Hepatocyte (in vitro differentiated cells): ENCODE data around the gene THSD4. TPM values are rescaled to one million over a fixed set of nuclear protein-coding genes. Genes with fewer than 3 reads are reported as not detected.
A peak's percentile ranks its signal among the peaks of the same experiment; 100 is the strongest.
"Not testable (repeated sequence)": the region's sequence is repeated elsewhere in the genome, so short reads cannot be mapped to it uniquely, and the experiment has no call there.

Source experiments
- DNase-seq: peaks from one replicate; pipeline ENCODE4 v3.0.0-alpha.2; 2016; ENCODE audit warnings: low spot score
- H2AFZ ChIP-seq: fragments of 200-600 bp; sonication (generic); 2 replicates; pipeline ENCODE4 v1.6.0; 2016; ENCODE audit warnings: antibody characterized with exemption, mild to moderate bottlenecking
- H3K27ac ChIP-seq: fragments of 200-600 bp; sonication (generic); 2 replicates; pipeline ENCODE4 v1.5.1; 2016; ENCODE audit warnings: mild to moderate bottlenecking
- H3K27me3 ChIP-seq: fragments of 200-600 bp; sonication (generic); 2 replicates; pipeline ENCODE4 v1.6.1; 2016
- H3K36me3 ChIP-seq: fragments of 200-600 bp; sonication (generic); replicated peaks from 2 replicates; pipeline ENCODE4 v1.5.1; 2016; ENCODE audit warnings: low read depth; ENCODE audit not compliant: insufficient read depth
- H3K4me1 ChIP-seq: fragments of 200-600 bp; sonication (generic); 2 replicates; pipeline ENCODE4 v1.5.1; 2016; ENCODE audit warnings: mild to moderate bottlenecking, moderate library complexity; ENCODE audit not compliant: insufficient read depth
- H3K4me2 ChIP-seq: fragments of 200-600 bp; sonication (generic); 2 replicates; pipeline ENCODE4 v1.6.0; 2016
- H3K4me3 ChIP-seq: fragments of 200-600 bp; sonication (generic); 2 replicates; pipeline ENCODE4 v1.5.1; 2016; ENCODE audit warnings: mild to moderate bottlenecking
- H3K79me2 ChIP-seq: fragments of 200-600 bp; sonication (generic); 2 replicates; pipeline ENCODE4 v1.6.0; 2017; ENCODE audit warnings: mild to moderate bottlenecking
- H3K9me2 ChIP-seq: fragments of 200-600 bp; sonication (generic); replicated peaks from 2 replicates; pipeline ENCODE4 v1.6.0; 2017; ENCODE audit warnings: mild to moderate bottlenecking; ENCODE audit not compliant: insufficient read depth
- H3K9me3 ChIP-seq: fragments of 200-600 bp; sonication (generic); 2 replicates; pipeline ENCODE4 v1.5.1; 2016; ENCODE audit warnings: low read depth, mild to moderate bottlenecking
- H4K20me1 ChIP-seq: fragments of 200-600 bp; sonication (generic); 2 replicates; pipeline ENCODE4 v1.6.0; 2016; ENCODE audit warnings: mild to moderate bottlenecking; ENCODE audit not compliant: insufficient read depth, poor library complexity, severe bottlenecking
- CTCF ChIP-seq: fragments of 200-600 bp; sonication (generic); IDR thresholded peaks from 2 replicates; pipeline ENCODE4 v1.5.1; 2016; ENCODE audit warnings: antibody characterized with exemption, mild to moderate bottlenecking; ENCODE audit not compliant: poor library complexity
- EZH2 ChIP-seq: fragments of 200-600 bp; sonication (generic); IDR thresholded peaks from 2 replicates; pipeline ENCODE4 v1.6.1; 2016; ENCODE audit warnings: antibody characterized with exemption, mild to moderate bottlenecking, borderline replicate concordance
- EZH2phosphoT487 ChIP-seq: fragments of 200-600 bp; sonication (generic); IDR thresholded peaks from one replicate; pipeline ENCODE4 v1.6.1; 2018; ENCODE audit warnings: antibody characterized with exemption, mild to moderate bottlenecking, low read depth, moderate library complexity; ENCODE audit not compliant: unreplicated experiment, severe bottlenecking
- WGBS: methylation state at CpG from one replicate; pipeline ENCODE4 v1.1.6; 2016; ENCODE audit warnings: low lambda C conversion rate; ENCODE audit errors: missing lambda C conversion rate; 5-methylcytosine and 5-hydroxymethylcytosine counted together
- polyA plus RNA-seq: library from polyadenylated mRNA; unstranded; fragments of >200 nt; fragmentation: Nextera tagmentation; extraction: Ambion mirVana; gene quantifications from 2 replicates; pipeline ENCODE4 v1.2.1, GENCODE V29; 2016
- total RNA-seq: library from RNA; depleted of rRNA; stranded (reverse); fragments of >200 nt; gene quantifications from 2 replicates; pipeline ENCODE4 v1.2.3, GENCODE V29; 2014

Gene THSD4
- total and polyA plus RNA-seq, 2 experiments from 2014 or later = 4.3 to 7.0 TPM

- no peaks in the 10 kb centered on the region for H3K79me2 ChIP-seq
- no peaks in the 10 kb centered on the region for H3K36me3 ChIP-seq
- no peak overlapping the region for H3K4me3 ChIP-seq
- peaks cover 8% of the 10 kb centered on the region for H3K4me1 ChIP-seq
- H3K27ac ChIP-seq = no peak overlapping the region
- TF ChIP-seq EZH2phosphoT487 (no peak), EZH2 (no peak), CTCF (no peak)
- no peaks in the 10 kb centered on the region for H3K9me2 ChIP-seq
- no peaks in the 10 kb centered on the region for H3K9me3 ChIP-seq
- DNase-seq = no peak
- no peaks in the 10 kb centered on the region for H4K20me1 ChIP-seq
- H3K27me3 ChIP-seq = no peaks in the 10 kb centered on the region
- H2AFZ ChIP-seq = no peak overlapping the region
- H3K4me2 ChIP-seq = no peak overlapping the region
- 60% methylated on average over 3 of the region's 3 CpGs for WGBS
These were observed 147.3 kb downstream of the THSD4 start for GRCh38 chr15:71262599-71262998.

- not testable (repeated sequence) for H3K27ac ChIP-seq, H3K4me1 ChIP-seq, H3K9me3 ChIP-seq, H2AFZ ChIP-seq, H3K4me3 ChIP-seq, H3K27me3 ChIP-seq, H3K4me2 ChIP-seq, H4K20me1 ChIP-seq, H3K79me2 ChIP-seq, DNase-seq, H3K36me3 ChIP-seq, H3K9me2 ChIP-seq
- WGBS = 62% methylated on average over 9 of the region's 11 CpGs
These were observed 150.3 kb downstream of the THSD4 start for GRCh38 chr15:71265606-71266005.

GRCh38 chr15:71271327-71271726, 156.1 kb downstream of the THSD4 start:
- Histone ChIP-seq H3K4me3 (no peak overlapping the region), H2AFZ (no peak overlapping the region), H3K27ac (no peak overlapping the region), H3K4me2 (no peak overlapping the region), H3K9me3 (no peaks in the 10 kb centered on the region), H3K36me3 (no peaks in the 10 kb centered on the region), H3K27me3 (no peaks in the 10 kb centered on the region), H3K4me1 (peaks cover 28% of the 10 kb centered on the region), H3K9me2 (no peaks in the 10 kb centered on the region), H3K79me2 (no peaks in the 10 kb centered on the region), H4K20me1 (no peaks in the 10 kb centered on the region)
- TF ChIP-seq EZH2phosphoT487 (no peak), CTCF (no peak), EZH2 (no peak)
- no peak for DNase-seq

GRCh38 chr15:71272932-71273331, 157.7 kb downstream of the THSD4 start:
- 64% methylated on average over 6 of the region's 6 CpGs for WGBS

More at GRCh38 chr15:71272932-71273331, 157.7 kb downstream of the THSD4 start:
- no peaks in the 10 kb centered on the region for H3K27me3 ChIP-seq
- H3K9me2 ChIP-seq = no peaks in the 10 kb centered on the region
- H3K4me3 ChIP-seq = no peak overlapping the region
- no peak overlapping the region for H2AFZ ChIP-seq
- no peaks in the 10 kb centered on the region for H3K9me3 ChIP-seq
- no peaks in the 10 kb centered on the region for H4K20me1 ChIP-seq
- peaks cover 29% of the 10 kb centered on the region for H3K4me1 ChIP-seq
- no peaks in the 10 kb centered on the region for H3K79me2 ChIP-seq
- TF ChIP-seq EZH2 (no peak), CTCF (no peak), EZH2phosphoT487 (no peak)
- H3K4me2 ChIP-seq = no peak overlapping the region
- DNase-seq = no peak
- H3K27ac ChIP-seq = peak overlapping the region; percentile 49
- no peaks in the 10 kb centered on the region for H3K36me3 ChIP-seq
